Stomach (tissue), 4 donors: ENCODE data around the gene PDIA4.

Source experiments
- EP300 ChIP-seq: sonication (generic); formaldehyde crosslinking; IDR thresholded peaks from one replicate; pipeline ENCODE4 v1.6.1; 2017; ENCODE audit warnings: antibody characterized with exemption
- POLR2A ChIP-seq, 4 donors: fragments of 450-650 bp; IDR thresholded peaks; one replicate each; pipeline ENCODE4 v1.6.1; 2016; ENCODE audit warnings: antibody characterized with exemption in 4 of 4, control low read depth in 2 of 4, mild to moderate bottlenecking in 1 of 4, moderate library complexity in 1 of 4
- TF ChIP-seq, protein P1 (sequence below), 7 experiments: fragments of 450-650 bp in 4 of 7; fragments of 200-600 bp in 3 of 7; sonication (generic) in 3 of 7; IDR thresholded peaks; one replicate each; pipeline ENCODE4 v1.5.1; 2016 to 2019; ENCODE audit warnings: antibody characterized with exemption in 7 of 7, control low read depth in 2 of 7, mild to moderate bottlenecking in 1 of 7

DNA sequence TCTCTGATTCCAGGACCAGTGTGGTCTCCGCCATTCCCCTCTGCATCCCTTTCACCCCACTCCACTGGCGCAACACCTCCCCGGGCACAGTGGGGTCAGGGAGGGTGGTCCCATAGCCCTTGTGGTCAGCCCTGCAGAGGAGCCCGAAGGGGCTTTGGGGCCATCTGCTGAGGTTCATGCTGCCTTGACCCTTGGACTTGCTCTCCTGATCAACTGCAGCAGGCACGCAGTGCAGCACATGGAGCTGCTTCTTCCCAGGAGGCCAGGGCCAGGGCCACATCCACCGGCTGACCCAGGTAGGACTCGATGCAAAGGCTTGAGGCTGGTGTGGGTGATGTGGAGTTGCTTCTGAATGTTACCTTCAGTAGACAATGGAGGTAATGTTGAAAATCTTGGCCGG, 35.1 kb downstream of the PDIA4 start:
- TF ChIP-seq POLR2A (IDR thresholded peaks at IDR 0.05) (no peak), EP300 (no peak)
- TF ChIP-seq, protein P1, sequence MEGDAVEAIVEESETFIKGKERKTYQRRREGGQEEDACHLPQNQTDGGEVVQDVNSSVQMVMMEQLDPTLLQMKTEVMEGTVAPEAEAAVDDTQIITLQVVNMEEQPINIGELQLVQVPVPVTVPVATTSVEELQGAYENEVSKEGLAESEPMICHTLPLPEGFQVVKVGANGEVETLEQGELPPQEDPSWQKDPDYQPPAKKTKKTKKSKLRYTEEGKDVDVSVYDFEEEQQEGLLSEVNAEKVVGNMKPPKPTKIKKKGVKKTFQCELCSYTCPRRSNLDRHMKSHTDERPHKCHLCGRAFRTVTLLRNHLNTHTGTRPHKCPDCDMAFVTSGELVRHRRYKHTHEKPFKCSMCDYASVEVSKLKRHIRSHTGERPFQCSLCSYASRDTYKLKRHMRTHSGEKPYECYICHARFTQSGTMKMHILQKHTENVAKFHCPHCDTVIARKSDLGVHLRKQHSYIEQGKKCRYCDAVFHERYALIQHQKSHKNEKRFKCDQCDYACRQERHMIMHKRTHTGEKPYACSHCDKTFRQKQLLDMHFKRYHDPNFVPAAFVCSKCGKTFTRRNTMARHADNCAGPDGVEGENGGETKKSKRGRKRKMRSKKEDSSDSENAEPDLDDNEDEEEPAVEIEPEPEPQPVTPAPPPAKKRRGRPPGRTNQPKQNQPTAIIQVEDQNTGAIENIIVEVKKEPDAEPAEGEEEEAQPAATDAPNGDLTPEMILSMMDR (IDR thresholded peaks at IDR 0.05), result no peak
